ENCODE data around the gene RASA2. TPM values are rescaled to one million over a fixed set of nuclear protein-coding genes. Genes with fewer than 3 reads are reported as not detected.
"Not testable (repeated sequence)": the region's sequence is repeated elsewhere in the genome, so short reads cannot be mapped to it uniquely, and the experiment has no call there.

Gene RASA2
- total RNA-seq, 1 donor from 2014 or later, result 7.7 TPM

DNA sequence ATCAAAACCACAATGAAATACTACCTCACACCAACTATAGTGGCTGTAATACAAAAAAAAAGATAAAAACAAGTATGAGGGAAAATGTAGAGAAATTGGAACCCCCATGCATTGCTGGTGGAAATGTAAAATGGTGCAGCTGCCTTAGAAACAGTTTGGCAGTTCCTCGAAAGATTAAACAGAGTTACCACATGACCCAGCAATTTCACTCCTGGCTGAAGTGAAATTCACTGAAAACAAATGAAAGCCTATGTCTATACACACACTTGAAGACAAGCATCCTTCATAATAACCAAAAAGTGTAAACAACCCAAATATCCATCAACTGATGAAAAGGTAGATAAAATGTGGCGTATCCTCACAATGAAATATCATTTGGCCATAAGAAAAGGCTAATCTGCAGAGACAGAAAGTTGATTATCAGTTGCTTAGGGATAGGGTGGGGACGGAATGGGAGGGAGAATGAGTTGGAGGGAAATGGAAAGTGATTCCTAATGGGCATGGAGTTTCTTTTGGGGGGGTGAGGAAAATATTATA lies 20.1 kb upstream of the RASA2 start:
- no peaks in the 10 kb centered on the region for H3K9me3 ChIP-seq
- no peaks in the 10 kb centered on the region for H3K36me3 ChIP-seq
- H3K4me1 ChIP-seq, result no peaks in the 10 kb centered on the region
- intact Hi-C loops (cut with DNase I), result loop anchor here (10.0 kb wide), 1 partner anchor 188 kb away; no protein-coding TSS in a partner anchor
- H3K27ac ChIP-seq, result no peak overlapping the region
- H3K27me3 ChIP-seq, result no peaks in the 10 kb centered on the region
- DNase-seq (ENCODE audit: low spot score in 2 of 2), result no peak
- no peak for TF ChIP-seq CTCF (IDR thresholded peaks at IDR 0.05)
- no peak overlapping the region for H3K4me3 ChIP-seq

DNA sequence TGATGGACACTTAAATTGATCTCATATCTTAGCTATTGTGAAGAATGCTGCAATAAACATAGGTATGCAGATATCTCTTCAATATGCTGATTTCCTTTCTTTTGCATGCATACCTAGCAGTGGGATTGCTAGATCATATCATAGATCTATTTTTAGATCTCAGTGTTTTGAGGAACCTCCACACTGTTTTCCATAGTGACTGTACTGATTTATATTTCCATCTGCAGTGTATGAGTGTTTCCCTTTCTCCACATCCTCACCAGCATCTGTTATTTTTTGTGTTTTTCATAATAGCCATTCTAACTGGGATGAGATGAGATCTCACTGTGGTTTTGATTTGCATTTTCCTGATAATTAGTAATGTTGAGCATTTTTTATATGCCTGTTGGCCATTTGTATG lies 17.1 kb upstream of the RASA2 start:
- intact Hi-C loops (cut with DNase I), result loop anchor here (10.0 kb wide), 1 partner anchor 185 kb away; no protein-coding TSS in a partner anchor
- Histone ChIP-seq H3K9me3 (no peaks in the 10 kb centered on the region), H3K4me3 (no peak overlapping the region), H3K27ac (no peak overlapping the region), H3K27me3 (no peaks in the 10 kb centered on the region), H3K36me3 (no peaks in the 10 kb centered on the region), H3K4me1 (no peaks in the 10 kb centered on the region)
- DNase-seq (ENCODE audit: low spot score in 2 of 2), result no peak
- TF ChIP-seq CTCF (IDR thresholded peaks at IDR 0.05), result no peak

DNA sequence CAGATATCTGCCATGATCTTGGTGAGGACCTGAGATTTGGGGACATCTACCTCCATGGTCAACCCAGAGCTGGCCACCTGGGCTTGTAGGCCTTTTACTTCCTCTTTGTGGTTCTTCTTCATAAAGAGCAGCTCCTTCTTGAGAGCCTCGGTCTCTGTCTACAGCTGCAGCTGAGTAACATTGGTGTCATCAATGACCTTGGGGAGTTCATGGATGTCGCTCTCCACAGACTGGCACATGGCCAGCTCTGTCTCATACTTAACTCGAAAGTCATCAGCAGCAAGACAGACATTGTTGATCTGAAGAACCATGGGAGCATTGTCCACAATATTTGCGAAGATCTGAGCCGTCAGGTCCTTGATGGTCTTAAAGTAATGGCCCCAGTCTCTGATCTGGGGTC lies 15.7 kb upstream of the RASA2 start:
- TF ChIP-seq CTCF (IDR thresholded peaks at IDR 0.05), result no peak
- no peak for DNase-seq (ENCODE audit: low spot score in 2 of 2)
- no peak overlapping the region for H3K4me3 ChIP-seq
- no peak overlapping the region for H3K27ac ChIP-seq
- no peaks in the 10 kb centered on the region for H3K4me1 ChIP-seq
- no peaks in the 10 kb centered on the region for H3K36me3 ChIP-seq
- H3K9me3 ChIP-seq, result no peaks in the 10 kb centered on the region
- no peaks in the 10 kb centered on the region for H3K27me3 ChIP-seq
- intact Hi-C loops (cut with DNase I), result no loop called here

- no peak for DNase-seq (ENCODE audit: low spot score in 2 of 2)
- TF ChIP-seq CTCF (IDR thresholded peaks at IDR 0.05), result no peak
- intact Hi-C loops (cut with DNase I), result no loop called here
Measured at GRCh38 chr3:141476033-141476432, 10.8 kb upstream of the RASA2 start.

GRCh38 chr3:141477224-141477623 lies 9.6 kb upstream of the RASA2 start:
- H3K27me3 ChIP-seq, result no peaks in the 10 kb centered on the region
- H3K4me1 ChIP-seq, result no peaks in the 10 kb centered on the region
- H3K9me3 ChIP-seq, result no peaks in the 10 kb centered on the region
- intact Hi-C loops (cut with DNase I), result no loop called here
- no peak for DNase-seq (ENCODE audit: low spot score in 2 of 2)
- no peak overlapping the region for H3K4me3 ChIP-seq
- H3K27ac ChIP-seq, result no peak overlapping the region
- no peaks in the 10 kb centered on the region for H3K36me3 ChIP-seq
- no peak for TF ChIP-seq CTCF (IDR thresholded peaks at IDR 0.05)

More at GRCh38 chr3:141476033-141476432, 10.8 kb upstream of the RASA2 start:
- H3K4me3 ChIP-seq, result no peak overlapping the region
- H3K4me1 ChIP-seq, result no peaks in the 10 kb centered on the region
- no peaks in the 10 kb centered on the region for H3K36me3 ChIP-seq
- no peaks in the 10 kb centered on the region for H3K9me3 ChIP-seq
- no peak overlapping the region for H3K27ac ChIP-seq
- H3K27me3 ChIP-seq, result no peaks in the 10 kb centered on the region

DNA sequence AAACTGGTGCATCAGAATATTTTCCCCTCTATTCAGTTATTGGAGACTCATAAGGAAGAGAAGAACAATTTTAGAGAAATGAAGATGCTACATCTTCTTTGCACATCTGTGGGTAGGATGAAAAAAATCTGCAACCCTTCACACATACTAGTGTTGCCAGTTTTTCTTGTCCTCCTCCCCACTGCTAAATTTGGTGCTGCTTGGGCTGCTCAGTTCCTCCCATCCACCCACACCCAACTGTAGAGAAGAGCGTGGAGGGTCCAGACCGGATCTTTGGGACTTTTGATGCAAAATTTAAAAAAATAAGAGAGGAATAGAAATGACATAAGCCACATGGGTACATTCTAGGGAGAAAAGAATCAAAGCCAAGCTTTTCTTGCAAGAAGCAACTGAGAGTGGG lies 8.7 kb upstream of the RASA2 start:
- Histone ChIP-seq H3K9me3 (no peaks in the 10 kb centered on the region), H3K36me3 (no peaks in the 10 kb centered on the region), H3K4me3 (no peak overlapping the region), H3K4me1 (no peaks in the 10 kb centered on the region), H3K27me3 (no peaks in the 10 kb centered on the region), H3K27ac (no peak overlapping the region)
- no peak for DNase-seq (ENCODE audit: low spot score in 2 of 2)
- intact Hi-C loops (cut with DNase I), result no loop called here
- no peak for TF ChIP-seq CTCF (IDR thresholded peaks at IDR 0.05)

DNA sequence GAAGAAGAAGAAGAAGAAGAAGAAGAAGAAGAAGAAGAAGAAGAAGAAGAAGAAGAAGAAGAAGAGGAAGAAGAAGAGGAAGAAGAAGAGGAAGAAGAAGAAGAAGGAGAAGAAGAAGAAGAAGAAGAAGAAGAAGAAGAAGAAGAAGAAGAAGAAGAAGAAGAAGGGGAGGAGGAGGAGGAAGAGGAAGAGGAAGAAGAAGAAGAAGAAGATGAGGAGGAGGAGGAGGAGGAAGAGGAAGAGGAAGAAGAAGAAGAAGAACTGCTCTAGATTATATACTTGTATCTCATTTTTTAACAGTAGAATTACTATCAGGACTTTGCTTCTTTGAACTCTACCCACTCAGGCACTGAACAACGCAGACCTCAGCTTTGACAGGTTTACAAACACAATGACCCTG lies 8.0 kb upstream of the RASA2 start:
- H3K4me3 ChIP-seq; H3K4me1 ChIP-seq; DNase-seq (ENCODE audit: low spot score in 2 of 2); H3K27ac ChIP-seq; H3K9me3 ChIP-seq; intact Hi-C loops (cut with DNase I); H3K27me3 ChIP-seq; H3K36me3 ChIP-seq: not testable (repeated sequence)

Measured in ascending aorta (tissue), 2 donors.